ENCODE data around the gene CDH4.

The CDH4 gene

DNA sequence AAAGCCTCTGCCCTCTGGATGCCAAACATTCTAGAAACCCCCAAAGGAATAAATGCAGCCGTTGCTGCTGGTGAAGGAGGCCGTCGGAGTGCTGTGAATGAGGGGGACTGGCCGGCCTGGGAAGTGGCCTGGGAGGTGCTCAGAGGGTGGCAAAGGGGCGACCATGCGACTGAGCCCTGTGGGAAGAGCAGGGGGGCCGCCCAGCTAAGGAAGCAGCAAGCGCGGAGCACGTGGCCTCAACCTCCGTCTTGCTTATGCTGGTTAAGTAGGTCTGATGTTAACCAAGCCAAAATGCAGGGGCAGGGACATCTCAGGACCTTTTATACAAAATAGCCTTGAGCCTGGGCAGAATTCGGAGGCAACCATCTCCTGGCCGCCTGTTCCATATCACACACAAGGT, 432.1 kb downstream of the CDH4 start:
- DNase-seq = no peak

GRCh38 chr20:61684583-61685235, 432.6 kb downstream of the CDH4 start:
- no peak for DNase-seq

- DNase-seq = no peak
Measured at GRCh38 chr20:61685462-61685861, 433.4 kb downstream of the CDH4 start.

GRCh38 chr20:61686051-61686936, 434.2 kb downstream of the CDH4 start:
- no peak for DNase-seq

- no peak for DNase-seq
Measured at GRCh38 chr20:61688411-61688810, 436.4 kb downstream of the CDH4 start.

- no peak for DNase-seq
Measured at GRCh38 chr20:61690150-61690549, 438.1 kb downstream of the CDH4 start.

DNA sequence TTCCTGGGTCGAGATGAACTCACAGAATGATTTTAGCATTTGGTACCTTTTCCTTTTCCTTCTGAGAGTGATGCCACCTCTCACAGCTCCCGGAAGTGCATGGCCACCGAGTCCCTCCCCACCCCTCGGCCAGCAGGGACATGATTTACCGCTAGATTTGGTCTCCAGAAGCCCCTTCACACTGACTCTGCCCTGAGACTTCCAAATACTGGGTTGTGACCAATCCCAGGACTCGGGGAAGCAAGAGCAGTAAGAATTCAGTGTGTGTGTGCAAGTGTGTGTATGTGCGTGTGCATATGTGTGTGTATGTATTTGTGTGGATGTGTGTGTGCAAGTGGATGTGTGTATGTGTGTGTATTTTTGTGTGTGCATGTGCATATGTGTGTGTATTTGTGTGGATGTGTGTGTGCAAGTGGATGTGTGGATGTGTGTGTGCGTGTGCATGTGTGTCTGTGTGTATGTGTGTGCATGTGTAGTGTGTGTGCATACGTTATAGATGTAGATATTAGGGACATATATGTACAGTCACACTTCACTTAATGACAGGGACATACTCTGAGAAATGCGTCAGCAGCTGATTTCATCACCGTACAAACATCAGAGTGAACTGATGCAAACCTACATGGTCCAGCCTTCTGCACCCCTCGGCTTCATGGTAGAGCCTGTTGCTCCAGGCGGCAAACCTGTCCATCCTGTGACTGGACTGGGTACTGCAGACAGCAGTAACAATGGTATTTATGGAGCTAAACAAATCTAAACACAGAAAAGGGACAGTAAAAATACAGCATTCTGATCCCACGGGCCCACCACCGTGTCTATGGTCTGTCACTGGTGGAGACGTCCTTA, 439.2 kb downstream of the CDH4 start:
- DNase-seq = no peak

DNA sequence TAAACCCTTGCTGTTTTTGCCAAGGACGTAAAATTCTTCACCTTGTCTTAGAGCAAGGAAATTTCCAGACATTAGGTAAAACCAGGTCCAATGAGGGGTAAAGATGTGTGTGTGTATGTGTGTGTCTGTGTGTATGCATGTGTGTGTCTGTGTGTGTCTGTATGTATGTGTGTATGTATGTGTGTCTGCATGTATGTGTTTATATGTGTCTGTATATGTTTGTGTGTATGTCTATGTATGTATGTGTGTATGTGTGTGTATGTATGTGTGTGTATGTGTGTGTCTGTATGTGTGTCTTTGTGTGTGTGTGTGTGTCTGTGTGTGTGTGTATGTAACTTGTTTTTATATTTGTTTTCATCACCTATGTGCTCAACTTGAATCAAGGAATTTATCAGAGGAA, 439.9 kb downstream of the CDH4 start:
- DNase-seq = no peak

- DNase-seq = no peak
Measured at GRCh38 chr20:61692479-61692878, 440.4 kb downstream of the CDH4 start.

DNA sequence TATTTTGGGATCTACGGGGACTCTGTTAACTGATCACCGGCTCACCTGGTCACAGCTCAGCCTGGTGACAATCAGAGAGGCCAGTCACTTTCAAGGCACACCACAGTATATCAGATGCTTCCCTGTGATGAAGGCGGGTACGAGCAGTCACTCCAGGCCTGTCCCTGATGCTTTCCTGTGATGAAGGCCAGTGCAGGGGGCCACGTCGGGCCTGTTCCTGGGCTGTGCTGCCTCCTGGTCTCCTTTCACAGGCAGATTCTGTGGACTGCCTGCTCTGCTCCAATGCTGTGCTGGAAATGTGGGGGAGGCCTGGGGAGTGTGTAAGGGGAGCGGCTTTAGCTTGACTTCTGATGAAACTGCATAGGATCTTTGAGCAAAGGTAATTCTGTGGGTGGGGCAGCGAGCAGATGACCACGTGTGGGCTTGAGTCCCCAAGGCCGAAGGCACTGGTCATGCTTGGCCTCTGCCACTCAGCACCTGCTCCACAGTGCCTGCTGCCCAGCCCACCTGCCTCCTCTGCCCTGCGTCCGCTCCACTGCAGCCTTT, 441.1 kb downstream of the CDH4 start:
- DNase-seq = no peak

DNA sequence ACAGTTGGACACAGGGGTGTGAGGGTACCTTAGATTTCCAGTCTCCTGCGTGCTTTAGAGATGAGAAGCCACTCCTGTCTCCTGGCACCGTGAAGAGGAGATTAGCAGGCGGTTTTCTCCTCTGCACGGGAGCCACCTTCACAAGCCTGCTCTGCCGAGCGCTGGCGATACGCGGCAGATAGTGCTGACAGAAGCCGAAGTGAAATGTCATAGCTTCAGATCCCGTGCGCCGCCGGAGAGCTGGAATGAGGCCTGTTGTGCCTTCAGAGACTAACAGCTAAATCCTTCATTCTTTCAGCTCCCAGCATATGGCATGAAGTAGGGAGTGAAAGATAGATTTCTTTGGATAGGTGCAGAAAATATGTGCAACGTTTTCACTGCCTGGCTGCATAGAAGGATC, 442.6 kb downstream of the CDH4 start:
- no peak for DNase-seq

DNA sequence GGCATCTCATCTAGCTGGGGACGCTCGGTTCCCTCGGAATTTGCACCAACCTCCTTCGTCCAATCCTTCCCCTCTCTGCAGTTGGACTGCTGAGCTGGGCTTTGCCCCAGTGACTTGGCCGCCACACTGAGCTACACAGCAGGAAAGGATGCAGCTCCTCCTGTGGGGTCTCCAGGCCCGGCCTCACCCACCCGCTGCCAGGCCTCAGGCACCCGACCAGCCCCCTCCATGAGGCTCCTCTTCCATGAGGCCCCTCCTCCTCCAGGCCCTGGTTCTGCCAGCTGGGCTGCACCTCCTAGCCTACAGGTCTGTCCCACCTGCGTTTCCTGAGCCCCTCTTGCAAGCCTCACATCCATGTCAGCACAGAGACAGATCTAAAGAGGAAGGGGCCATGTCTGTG, 443.7 kb downstream of the CDH4 start:
- no peak for DNase-seq

GRCh38 chr20:61696181-61696735, 444.2 kb downstream of the CDH4 start:
- DNase-seq = no peak

GRCh38 chr20:61697666-61698597, 445.9 kb downstream of the CDH4 start:
- DNase-seq = no peak

DNA sequence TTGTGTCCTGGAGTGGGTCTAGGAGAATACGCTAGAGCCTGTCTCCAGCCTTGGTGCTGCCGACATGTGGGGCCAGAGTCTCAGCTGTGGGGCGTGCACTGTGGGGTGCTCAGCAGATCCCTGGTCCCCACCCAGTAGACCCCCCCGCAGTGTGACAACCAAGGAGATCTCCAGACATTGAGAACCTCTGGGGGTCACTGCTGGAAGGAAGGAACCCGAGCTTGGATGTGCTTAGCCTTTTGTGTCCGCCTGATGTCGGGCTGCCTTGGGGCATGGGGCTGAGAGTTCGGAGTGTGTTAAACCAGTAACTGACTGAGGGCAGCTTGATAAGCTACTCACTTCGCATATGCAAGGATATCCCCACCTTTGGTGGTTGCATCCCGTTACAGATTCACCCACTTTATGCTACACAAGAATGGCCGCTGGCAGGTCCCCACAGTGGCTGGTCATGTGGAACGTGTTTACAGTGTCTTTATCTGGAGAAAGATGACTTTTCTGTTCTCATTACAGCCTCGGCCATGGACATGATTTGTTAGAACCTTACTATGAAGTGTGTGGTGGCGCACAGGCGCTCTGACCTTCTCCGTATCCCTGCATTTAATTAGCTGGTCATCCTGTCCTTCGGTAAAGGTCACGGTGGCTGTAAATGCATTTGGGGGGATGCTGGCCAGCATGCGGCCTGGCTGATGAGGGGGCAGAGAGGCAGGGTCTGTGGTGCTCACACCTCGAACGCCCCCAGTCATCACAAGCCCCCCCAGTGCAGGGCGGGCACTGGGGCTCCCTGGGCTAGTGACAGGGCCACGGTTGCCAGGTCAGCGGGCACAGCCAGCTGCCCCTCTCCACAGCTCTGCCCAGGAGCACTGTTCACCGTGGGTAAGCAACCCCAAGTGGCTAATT, 446.8 kb downstream of the CDH4 start:
- no peak for DNase-seq

DNA sequence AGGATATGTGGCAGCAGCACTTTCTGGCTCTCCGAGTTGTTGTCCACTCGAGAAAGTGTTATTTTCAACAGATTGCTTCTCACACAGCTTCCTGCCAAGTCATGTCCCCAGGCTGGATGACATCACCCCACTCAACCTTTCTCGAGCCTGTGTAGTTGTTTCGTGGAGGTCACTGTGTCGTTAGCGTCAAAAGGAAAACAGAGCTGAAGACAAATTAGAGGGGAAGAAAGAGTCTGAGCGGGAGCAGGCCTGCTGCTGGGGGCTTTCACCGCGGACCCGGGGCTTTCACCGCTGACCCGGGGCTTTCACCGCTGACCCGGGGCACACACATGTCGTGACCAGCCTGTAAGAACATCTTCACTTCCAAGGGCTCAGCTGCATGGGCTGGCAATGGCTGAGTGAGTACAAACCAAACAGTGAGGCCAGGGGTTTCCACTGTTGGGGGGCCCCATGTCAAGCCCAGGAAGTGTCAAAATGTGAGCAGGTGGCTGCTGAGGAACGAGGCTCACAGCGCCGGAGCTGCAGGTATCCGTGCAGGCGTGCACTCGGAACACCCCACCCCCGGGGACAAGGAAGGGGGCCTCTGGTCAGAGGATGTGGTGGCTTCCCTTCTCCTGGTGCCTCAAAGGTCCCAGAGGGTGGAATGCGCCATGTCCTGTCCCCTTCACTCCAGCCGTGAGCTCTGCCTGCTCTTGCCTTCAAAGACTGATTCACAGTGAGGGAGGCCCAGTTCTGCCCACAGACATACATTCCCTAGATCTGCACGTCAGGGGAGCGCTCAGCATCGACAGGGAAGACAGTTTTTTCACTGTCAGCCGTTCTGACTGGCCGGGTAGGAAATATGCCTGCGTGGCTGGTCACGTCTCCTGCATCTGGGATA, 447.7 kb downstream of the CDH4 start:
- DNase-seq = no peak

DNA sequence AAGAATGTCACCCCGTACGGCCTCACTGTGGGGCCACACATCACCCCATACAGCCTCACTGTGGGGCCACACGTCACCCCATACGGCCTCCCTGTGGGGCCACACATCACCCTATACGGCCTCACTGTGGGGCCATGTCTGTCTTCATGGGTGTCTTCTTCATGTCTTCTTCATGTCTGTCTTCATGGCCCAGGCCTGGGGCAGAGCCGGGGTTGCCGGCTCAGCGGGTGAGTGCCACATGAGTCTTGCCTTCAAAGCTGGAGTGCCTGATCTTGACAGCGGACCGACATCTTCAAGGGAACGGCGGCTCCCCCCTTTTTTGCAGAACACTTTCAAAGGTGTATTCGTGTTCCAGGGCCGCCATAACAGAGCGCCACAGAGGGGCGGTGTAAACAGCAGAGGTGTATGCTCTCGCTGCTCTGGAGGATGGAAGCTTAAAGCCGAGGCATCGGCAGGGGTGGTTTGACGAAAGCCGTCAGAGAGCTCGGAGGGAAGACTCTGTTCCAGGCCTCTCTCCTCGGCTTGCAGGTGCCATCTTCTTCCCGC, 448.6 kb downstream of the CDH4 start:
- DNase-seq = no peak

DNA sequence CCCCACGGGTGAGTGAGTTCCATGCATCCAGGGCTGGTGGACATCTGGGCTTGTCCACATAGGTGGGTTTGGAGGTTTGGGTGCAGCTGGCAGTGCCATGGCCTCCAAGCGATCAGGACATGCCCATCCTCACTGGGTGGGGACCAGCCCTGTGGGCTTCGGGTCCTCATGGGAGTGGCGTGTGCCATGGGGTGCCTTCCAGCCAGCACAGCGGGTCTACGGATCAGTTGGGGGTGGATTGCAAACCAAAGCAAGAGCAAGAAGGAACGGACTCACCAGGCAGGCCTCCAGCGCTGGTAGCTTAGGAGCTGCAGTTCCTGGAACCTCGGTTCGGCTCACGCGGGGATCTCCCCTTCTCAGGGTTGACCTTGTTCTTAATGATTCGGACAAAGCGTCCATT, 449.3 kb downstream of the CDH4 start:
- DNase-seq = no peak

DNA sequence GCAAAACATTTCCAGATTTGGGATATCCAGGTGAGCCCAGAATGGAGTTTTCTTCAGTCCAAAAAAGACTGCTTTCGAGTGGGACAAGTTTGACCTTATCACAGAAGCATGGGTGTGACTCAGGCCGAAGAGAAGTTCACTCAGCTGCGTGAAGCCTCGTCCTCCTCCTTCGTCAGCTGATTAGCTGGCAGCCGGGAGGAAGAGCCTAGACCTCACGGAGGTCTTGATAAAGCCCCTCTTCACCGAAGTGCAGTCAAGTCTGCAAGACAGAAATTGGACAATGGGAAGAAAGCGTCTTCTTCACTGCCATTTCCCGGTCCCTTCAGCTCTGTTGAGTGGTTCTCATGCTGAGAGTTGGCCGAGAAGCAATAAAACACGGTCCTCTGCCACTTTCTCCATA, 449.7 kb downstream of the CDH4 start:
- DNase-seq = no peak

Measured in SIG-M5 (cell line).